Activated T-cell treated with anti-CD3 and anti-CD28 coated beads for 24 hours (primary cell): Measurements from ENCODE around the gene RHOH.
A peak's percentile ranks its signal among the peaks of the same experiment; 100 is the strongest.

Experiments
- DNase-seq: peaks from one replicate; pipeline ENCODE4 v3.0.0-alpha.2; 2020; ENCODE audit warnings: low read depth

The RHOH gene

GRCh38 chr4:40205259-40206198 is 8.7 kb downstream of the RHOH start:
- no peak for DNase-seq

- DNase-seq, result no peak
Measured at GRCh38 chr4:40206426-40206825, 9.6 kb downstream of the RHOH start.

- DNase-seq, result no peak
Measured at GRCh38 chr4:40209401-40209800, 12.6 kb downstream of the RHOH start.

- no peak for DNase-seq
Measured at GRCh38 chr4:40210776-40211175, 13.9 kb downstream of the RHOH start.

- DNase-seq, result no peak
Measured at GRCh38 chr4:40211224-40212185, 14.7 kb downstream of the RHOH start.

GRCh38 chr4:40212674-40213527 is 16.1 kb downstream of the RHOH start:
- DNase-seq, result no peak

- DNase-seq, result no peak
Measured at GRCh38 chr4:40214038-40214437, 17.2 kb downstream of the RHOH start.

- no peak for DNase-seq
Measured at GRCh38 chr4:40214661-40215418, 18.0 kb downstream of the RHOH start.

- DNase-seq, result no peak
Measured at GRCh38 chr4:40216622-40217366, 20.0 kb downstream of the RHOH start.

GRCh38 chr4:40221744-40222143 is 24.9 kb downstream of the RHOH start:
- DNase-seq, result no peak

GRCh38 chr4:40223343-40223742 is 26.5 kb downstream of the RHOH start:
- DNase-seq, result no peak

- no peak for DNase-seq
Measured at GRCh38 chr4:40224432-40224831, 27.6 kb downstream of the RHOH start.

- DNase-seq, result no peak
Measured at GRCh38 chr4:40225497-40225896, 28.7 kb downstream of the RHOH start.

GRCh38 chr4:40227284-40227683 is 30.5 kb downstream of the RHOH start:
- DNase-seq, result peak; percentile 64

GRCh38 chr4:40228497-40229365 is 31.9 kb downstream of the RHOH start:
- DNase-seq, result peak; percentile 44

- no peak for DNase-seq
Measured at GRCh38 chr4:40231316-40231863, 34.6 kb downstream of the RHOH start.

- no peak for DNase-seq
Measured at GRCh38 chr4:40232610-40233009, 35.8 kb downstream of the RHOH start.

GRCh38 chr4:40233227-40233626 is 36.4 kb downstream of the RHOH start:
- DNase-seq, result no peak

- no peak for DNase-seq
Measured at GRCh38 chr4:40234519-40235039, 37.7 kb downstream of the RHOH start.
